Measurements from ENCODE around the gene GRM7.

Gene GRM7

DNA sequence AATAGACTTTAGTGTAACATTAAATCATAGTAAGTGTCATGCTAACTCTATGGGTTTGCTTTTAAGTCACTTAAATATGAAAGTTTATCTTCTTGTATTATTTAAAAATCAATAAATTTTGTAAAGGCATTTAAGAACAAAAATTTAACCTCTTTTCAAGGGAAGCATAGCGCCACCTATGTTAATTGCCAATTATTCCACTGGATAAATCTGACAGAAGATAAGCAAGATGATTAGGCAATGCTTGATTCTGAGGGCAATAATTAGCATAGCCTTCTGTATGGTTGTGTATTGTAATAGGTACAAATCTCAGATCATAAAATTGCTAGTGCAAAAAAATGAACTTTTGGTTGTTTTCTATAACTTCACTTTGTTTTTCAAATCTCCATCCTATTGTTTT is 560.1 kb downstream of the GRM7 start:
- no peak for DNase-seq

DNA sequence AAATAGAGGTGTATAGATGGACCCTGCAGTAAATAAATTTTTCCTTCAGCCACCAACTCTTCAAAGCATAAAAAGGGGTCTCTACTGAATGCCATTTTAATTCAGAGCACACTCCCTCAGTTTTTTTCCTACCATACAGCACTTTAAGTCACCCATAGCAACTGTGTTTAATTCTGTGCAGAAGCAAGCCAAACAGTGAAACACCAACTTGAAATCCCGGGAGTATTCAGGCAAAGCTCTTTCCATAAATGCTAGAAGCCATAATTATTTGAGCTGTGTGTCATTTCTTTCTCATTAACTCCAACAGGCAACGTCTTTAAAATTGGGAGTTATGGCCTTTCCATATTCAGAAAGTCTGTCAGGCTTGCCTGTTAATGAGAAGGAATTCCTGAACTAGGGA is 562.1 kb downstream of the GRM7 start:
- no peak for DNase-seq

GRCh38 chr3:7423995-7424394 is 563.1 kb downstream of the GRM7 start:
- DNase-seq = no peak

DNA sequence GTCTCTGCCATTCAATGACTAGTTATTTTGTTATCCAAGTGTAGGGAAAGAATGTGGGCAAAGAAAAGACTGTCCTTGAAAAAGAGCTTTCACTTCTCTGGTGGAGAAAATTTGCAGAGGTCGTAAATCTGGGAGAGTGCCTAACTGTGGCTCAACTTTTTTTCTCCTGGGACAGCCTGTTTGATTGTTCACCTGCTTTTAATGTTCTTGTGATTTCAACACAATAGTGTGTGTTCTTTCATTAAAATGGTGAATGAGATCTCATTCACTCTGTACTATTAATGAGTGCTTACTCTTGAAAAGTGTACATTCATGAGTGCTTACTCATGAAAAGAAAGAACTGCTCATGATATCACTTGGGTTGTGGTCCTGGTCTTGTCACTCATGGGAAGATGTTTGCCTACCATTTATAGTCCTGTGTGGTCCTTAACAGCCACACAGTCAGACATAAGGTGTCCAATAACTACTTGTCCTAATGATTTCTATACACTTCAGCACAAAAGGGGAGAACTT is 567.3 kb downstream of the GRM7 start:
- no peak for DNase-seq

DNA sequence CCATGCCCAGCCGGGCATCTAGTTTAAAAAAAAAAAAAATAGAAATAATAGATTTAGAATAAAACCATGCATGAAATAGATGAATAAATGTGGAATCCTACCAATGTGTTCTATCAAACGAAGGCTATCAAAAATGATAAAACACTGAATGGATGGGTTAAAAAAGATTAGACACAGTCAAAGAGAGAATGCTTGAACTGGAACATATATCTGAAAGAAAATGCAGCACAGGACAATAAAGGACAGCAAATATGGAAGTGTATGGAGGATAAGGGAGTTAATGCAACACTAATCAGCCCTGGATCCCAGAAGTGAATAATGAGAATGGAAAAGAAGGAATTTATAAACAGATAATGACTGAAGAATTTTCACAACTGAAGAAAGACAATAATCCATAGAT is 571.7 kb downstream of the GRM7 start:
- DNase-seq = no peak

DNA sequence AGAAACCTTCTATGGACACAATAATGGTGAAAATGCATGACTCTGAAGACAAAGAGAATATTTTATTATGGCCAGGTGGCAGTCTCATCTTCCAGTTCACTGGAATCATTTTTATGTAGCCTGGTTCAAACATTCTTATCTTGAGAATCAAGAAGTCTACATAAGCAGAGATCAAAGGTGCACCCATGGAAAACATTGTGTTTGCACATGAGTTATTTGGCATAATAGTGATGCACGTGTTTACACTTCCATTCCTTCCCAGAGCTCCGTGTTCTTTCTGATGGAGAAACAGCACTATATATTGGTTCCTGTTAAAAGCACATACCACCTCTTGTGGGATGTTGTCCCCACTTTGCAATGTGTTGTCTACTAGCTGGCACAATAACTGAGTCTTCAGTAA is 572.2 kb downstream of the GRM7 start:
- DNase-seq = no peak

GRCh38 chr3:7436542-7436941 is 575.6 kb downstream of the GRM7 start:
- no peak for DNase-seq

GRCh38 chr3:7437231-7437630 is 576.3 kb downstream of the GRM7 start:
- DNase-seq = no peak

DNA sequence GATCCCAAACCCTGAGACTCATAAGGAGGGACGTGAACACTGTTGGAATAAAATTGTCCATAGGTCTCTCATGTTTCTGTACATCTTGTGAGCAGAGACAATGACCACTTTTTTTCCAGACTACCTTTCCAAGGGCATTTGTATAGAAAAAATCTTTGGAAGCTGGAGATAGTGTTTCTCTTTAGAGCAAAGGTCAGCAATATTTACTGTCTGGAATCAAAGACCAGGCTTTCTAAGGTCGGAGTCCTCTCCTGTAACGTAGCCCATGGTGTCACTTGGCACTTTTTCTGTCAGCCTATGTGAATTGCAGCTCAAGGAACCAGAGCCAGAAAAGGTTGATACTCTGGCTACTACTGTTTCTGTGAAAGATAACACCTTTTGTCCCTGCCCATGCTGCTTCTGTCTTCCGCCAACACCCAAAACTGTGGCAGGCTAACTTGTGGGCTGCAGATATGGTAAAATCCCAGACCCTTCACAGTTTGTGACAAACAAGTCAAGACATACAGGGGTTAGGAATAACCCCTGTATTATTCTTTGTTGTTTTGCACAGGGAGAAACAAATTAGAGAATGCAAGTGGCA is 578.3 kb downstream of the GRM7 start:
- no peak for DNase-seq

- no peak for DNase-seq
These were observed 584.0 kb downstream of the GRM7 start for GRCh38 chr3:7444886-7445285.

DNA sequence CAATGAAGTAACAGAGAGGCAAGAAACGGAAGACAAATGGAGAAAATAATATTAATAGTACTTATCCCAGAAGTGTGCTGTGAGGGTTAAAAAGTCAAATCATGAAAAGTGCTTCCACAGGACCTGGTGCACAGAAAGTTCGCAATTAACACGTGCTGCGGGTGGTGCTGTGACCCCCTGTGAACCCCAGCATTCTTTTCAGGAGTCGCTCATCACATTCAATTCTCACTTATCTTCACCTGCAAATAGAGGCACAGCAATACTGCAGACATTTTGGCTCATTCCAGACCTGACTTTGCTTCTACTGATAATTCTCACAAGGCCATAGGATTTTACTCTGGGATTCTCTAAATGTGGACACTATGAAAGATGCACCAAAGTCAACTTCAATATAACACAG is 584.4 kb downstream of the GRM7 start:
- no peak for DNase-seq

- no peak for DNase-seq
These were observed 586.4 kb downstream of the GRM7 start for GRCh38 chr3:7447197-7447769.

- no peak for DNase-seq
These were observed 595.5 kb downstream of the GRM7 start for GRCh38 chr3:7456386-7456785.

- no peak for DNase-seq
These were observed 600.4 kb downstream of the GRM7 start for GRCh38 chr3:7461202-7461825.

GRCh38 chr3:7469866-7470265 is 609.0 kb downstream of the GRM7 start:
- no peak for DNase-seq

DNA sequence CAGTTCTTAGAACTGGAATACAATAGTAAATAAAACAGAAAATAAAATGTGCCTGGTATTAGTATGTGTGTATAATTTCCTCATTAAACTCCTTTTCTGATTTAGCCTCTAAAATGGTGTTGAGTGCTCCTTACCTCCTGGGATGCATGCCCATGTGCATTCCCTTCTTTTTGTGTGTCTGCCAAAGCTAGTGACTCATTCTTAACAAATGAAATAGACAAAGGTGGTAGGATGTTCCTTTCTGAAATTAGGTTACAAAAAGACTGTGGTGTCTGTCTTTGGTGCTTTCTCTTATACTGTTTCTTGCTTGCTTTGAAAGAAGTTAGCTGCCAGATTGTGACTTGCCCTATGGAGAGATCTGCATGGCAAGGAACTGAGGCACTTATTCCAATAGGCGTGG is 623.7 kb downstream of the GRM7 start:
- DNase-seq = no peak

DNA sequence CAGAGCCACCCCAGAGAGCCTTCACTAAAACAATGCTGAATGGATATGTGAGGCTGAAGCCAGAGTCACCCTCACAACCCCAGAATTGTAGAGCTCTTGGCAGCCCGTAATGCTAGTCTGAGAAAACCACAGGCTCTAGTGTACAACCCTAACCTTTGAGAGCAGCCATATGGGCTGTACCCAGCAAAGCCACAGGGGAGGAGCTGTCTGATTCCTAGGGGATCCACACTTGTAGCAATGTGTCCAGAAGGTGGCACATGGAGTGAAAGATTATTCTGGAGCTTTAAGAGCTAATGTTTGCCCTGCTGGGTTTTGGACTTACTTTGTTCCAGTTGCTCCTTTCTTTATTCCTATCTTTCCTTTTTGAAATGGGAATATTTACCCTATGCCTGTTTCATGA is 626.8 kb downstream of the GRM7 start:
- DNase-seq = no peak

DNA sequence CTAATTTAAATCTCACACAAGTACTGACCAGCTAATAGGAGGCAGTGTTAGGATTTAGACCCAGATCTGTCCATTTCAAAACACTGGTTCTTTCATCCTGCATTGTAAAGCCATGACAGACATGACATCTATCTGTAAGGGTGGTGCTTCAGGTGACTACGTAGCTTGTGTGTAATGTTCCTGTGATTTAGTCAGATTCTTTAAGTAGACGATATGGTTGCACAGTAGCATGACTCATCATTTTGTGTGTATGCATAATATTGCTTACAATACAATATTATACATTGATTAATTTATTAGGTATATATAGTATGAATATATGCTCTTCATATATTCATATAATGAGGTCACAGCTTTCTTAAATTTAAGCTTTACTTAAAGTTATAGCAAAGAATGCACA is 628.5 kb downstream of the GRM7 start:
- DNase-seq = no peak

GRCh38 chr3:7498715-7499114 is 637.8 kb downstream of the GRM7 start:
- no peak for DNase-seq

DNA sequence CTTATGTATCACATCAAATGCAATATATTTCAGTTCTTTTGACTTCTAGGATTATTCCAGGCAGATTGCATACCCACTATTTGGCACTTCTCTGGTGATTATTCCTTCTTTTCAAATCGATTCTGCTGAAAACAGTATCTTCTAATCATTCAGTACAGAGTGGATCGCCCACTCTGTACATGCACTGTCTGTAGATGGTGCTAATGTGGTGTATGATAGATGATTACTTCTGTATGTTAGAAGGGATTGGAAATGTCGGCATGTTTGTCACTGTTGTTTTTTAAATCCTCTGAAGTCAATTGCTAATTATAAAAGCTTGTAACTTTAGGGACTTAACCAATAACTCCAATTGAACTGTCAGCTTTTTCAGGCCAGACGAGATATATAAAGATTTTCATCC is 642.5 kb downstream of the GRM7 start:
- DNase-seq = no peak

DNA sequence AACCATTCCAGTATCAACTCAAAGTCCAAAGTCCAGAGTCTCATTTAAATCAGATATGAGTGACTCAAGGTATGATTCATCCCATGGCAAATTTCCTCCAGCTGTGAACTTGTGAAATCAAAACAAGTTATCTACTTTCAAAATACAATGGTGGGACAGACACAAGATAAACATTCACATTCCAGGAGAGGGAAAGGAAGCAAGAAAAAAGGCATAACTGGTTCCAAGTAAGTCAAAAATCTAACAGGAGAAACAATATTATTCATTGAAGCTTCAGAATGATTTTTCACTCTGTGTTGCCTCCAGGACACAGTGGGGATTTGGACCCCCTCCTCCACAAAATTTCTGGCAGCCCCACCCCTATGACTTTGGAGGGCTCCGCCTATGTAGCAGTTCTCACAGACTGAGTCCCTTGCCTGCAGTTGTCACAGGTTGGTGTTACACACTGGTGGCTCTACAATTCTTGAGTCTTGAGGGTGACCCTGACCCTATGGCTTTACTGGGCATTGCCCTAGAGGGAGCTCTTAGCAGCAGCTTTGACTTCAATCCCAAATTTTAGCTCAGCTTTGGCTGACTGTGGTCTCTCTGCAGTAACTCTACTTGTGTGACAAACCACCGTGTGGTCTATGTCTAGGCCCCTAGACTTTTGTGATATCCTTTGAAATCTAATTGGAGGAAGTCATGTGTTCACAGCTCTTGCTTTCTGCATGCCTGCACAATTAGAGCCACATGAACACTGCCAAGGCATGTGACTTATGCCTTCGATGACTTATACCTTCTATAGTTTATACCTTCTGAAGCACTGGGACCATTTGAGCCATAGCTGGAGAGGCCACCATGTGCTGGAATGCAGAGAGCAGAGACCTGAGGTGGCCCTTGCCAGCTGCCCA is 644.2 kb downstream of the GRM7 start:
- DNase-seq = no peak

- DNase-seq = no peak
These were observed 645.8 kb downstream of the GRM7 start for GRCh38 chr3:7506606-7507180.

DNA sequence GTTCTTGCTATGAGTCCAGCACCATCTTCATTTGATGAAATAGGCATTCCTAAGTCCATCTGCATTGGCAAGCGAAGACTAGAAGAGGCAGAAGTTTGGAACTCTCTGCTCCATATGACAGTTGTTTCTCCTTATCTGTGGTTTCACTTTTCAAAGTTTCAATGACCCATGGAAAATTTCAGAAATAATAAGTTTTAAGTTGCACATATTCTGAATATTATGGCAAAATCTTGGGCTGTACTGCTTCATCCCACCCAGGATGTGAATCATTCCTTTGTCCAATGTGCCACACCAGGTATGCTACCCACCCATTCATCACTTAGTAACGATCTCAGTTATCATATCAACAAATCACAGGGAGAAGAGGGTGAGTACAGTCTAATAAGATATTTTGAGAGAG is 647.9 kb downstream of the GRM7 start:
- DNase-seq = no peak
